Measurements from ENCODE around the gene EEF1A2.

- TF ChIP-seq FOXM1 (IDR thresholded peaks at IDR 0.05; ENCODE audit: borderline replicate concordance) (no peak), FOXA1 (IDR thresholded peaks at IDR 0.05) (no peak), NFRKB (IDR thresholded peaks at IDR 0.05) (no peak), ARNT (IDR thresholded peaks at IDR 0.05) (no peak), TARDBP (IDR thresholded peaks at IDR 0.05) (no peak; the same call in 1 of the 2 replicates), SP1 (IDR thresholded peaks at IDR 0.05) (no peak)
These were observed 21.6 kb upstream of the EEF1A2 start, which contains the start of gene PPDPF for GRCh38 chr20:63520504-63520933.

Measured in HEK293T (cell line).